ENCODE results near the gene HTRA1. TPM values are rescaled to one million over a fixed set of nuclear protein-coding genes. Genes with fewer than 3 reads are reported as not detected.

HTRA1 gene
- total RNA-seq, 2 experiments from 2014 or later: not detected

DNA sequence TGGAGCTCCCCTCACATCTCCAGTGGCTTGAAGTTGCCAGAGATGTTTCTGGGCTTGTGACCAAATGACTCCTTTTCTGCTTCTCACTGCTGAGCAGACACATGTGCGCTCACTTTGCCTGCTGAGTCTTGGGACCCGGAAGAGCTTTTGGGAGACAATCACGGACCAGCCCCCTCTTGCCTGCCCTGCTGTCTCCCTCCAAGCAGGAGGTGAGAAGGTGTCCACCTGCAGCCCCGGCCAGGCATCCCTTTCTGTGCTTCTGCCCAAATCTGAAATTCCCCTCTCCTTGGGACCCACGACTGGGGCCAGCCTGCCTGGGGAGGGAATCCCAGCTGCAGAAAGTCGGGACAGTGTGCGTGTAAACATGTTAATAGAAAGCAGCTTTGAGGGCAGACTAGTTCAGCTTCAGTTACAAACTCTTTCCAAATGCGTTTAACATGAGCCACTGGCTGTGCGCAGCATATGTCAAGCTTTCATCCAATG, 31.7 kb downstream of the HTRA1 start:
- H3K9me3 Mint-ChIP-seq: no peaks in the 10 kb centered on the region
- peaks cover 5% of the 10 kb centered on the region for H3K27me3 Mint-ChIP-seq
- ChIA-PET POLR2A (no interaction called here), CTCF (interaction anchor here (3.9 kb wide), 1 partner anchor 72 kb away, joined by 15 read pairs; no protein-coding TSS in a partner anchor)
- H3K4me3 Mint-ChIP-seq: no peak overlapping the region
- no peak overlapping the region for H3K27ac Mint-ChIP-seq
- no peaks in the 10 kb centered on the region for H3K36me3 Mint-ChIP-seq
- peaks cover 41% of the 10 kb centered on the region for H3K4me1 Mint-ChIP-seq (ENCODE audit: low read depth)
- DNase-seq: no peak
- intact Hi-C loops (cut with micrococcal nuclease): loop anchor here (2.0 to 5.0 kb wide), 3 partner anchors 16 to 106 kb away; no protein-coding TSS in a partner anchor

- H3K9me3 Mint-ChIP-seq: no peaks in the 10 kb centered on the region
- DNase-seq: no peak
- no peak overlapping the region for H3K4me3 Mint-ChIP-seq
- intact Hi-C loops (cut with micrococcal nuclease): loop anchor here (2.0 to 5.0 kb wide), 3 partner anchors 15 to 106 kb away; no protein-coding TSS in a partner anchor
- no peak overlapping the region for H3K27ac Mint-ChIP-seq
- ChIA-PET CTCF (interaction anchor here (3.9 kb wide), 1 partner anchor 72 kb away, joined by 15 read pairs; no protein-coding TSS in a partner anchor), POLR2A (no interaction called here)
- no peaks in the 10 kb centered on the region for H3K36me3 Mint-ChIP-seq
- peaks cover 41% of the 10 kb centered on the region for H3K4me1 Mint-ChIP-seq (ENCODE audit: low read depth)
- H3K27me3 Mint-ChIP-seq: peaks cover 5% of the 10 kb centered on the region
Measured at GRCh38 chr10:122493761-122494160, 32.4 kb downstream of the HTRA1 start.

GRCh38 chr10:122494173-122494820, 32.9 kb downstream of the HTRA1 start:
- Mint-ChIP-seq H3K4me1 (ENCODE audit: low read depth) (peaks cover 41% of the 10 kb centered on the region), H3K36me3 (no peaks in the 10 kb centered on the region), H3K27ac (no peak overlapping the region), H3K27me3 (peaks cover 5% of the 10 kb centered on the region), H3K9me3 (no peaks in the 10 kb centered on the region), H3K4me3 (no peak overlapping the region)
- intact Hi-C loops (cut with micrococcal nuclease): loop anchor here (5.0 kb wide), 2 partner anchors 48 to 107 kb away; no protein-coding TSS in a partner anchor
- ChIA-PET POLR2A (no interaction called here), CTCF (interaction anchor here (3.9 kb wide), 1 partner anchor 71 kb away, joined by 15 read pairs; no protein-coding TSS in a partner anchor)
- DNase-seq: no peak

- no peak for DNase-seq
- no peak overlapping the region for H3K27ac Mint-ChIP-seq
- H3K36me3 Mint-ChIP-seq: no peaks in the 10 kb centered on the region
- CTCF ChIA-PET: interaction anchor here (3.9 kb wide), 1 partner anchor 71 kb away, joined by 15 read pairs; no protein-coding TSS in a partner anchor
- POLR2A ChIA-PET: no interaction called here
- intact Hi-C loops (cut with micrococcal nuclease): loop anchor here (5.0 kb wide), 2 partner anchors 47 to 108 kb away; no protein-coding TSS in a partner anchor
- peaks cover 41% of the 10 kb centered on the region for H3K4me1 Mint-ChIP-seq (ENCODE audit: low read depth)
- no peak overlapping the region for H3K4me3 Mint-ChIP-seq
- H3K9me3 Mint-ChIP-seq: no peaks in the 10 kb centered on the region
- peaks cover 4% of the 10 kb centered on the region for H3K27me3 Mint-ChIP-seq
Measured at GRCh38 chr10:122494833-122495232, 33.5 kb downstream of the HTRA1 start.

GRCh38 chr10:122495406-122496340, 34.3 kb downstream of the HTRA1 start:
- H3K4me3 Mint-ChIP-seq: no peak overlapping the region
- no peaks in the 10 kb centered on the region for H3K36me3 Mint-ChIP-seq
- CTCF ChIA-PET: interaction anchor here (1.4 to 3.9 kb wide), 2 partner anchors 13 to 70 kb away, joined by 4 to 15 read pairs; no protein-coding TSS in a partner anchor
- POLR2A ChIA-PET: no interaction called here
- no peak overlapping the region for H3K27ac Mint-ChIP-seq
- peak; percentile 26 for DNase-seq
- H3K4me1 Mint-ChIP-seq (ENCODE audit: low read depth): peaks cover 34% of the 10 kb centered on the region
- H3K27me3 Mint-ChIP-seq: peaks cover under 1% of the 10 kb centered on the region
- intact Hi-C loops (cut with micrococcal nuclease): no loop called here
- H3K9me3 Mint-ChIP-seq: no peaks in the 10 kb centered on the region

DNA sequence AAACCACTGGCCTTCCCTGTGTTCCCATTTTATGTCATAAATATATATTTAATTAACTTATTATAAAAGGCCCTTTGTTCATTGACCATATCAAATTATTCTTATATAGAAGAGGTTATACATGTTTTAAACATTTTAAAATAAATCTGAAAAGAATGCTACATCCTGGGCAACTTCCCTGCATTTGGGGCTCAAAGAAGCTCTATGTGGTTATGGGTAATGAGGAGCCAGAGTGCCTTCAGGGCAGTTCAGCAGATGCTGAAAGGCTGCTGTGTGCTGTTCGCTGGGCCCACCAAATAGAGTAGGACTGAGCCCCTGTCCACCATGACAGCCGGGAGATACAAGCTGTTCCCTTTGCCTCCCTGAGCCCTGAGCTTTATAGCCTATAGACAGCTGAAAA, 35.9 kb downstream of the HTRA1 start:
- POLR2A ChIA-PET: no interaction called here

GRCh38 chr10:122498521-122498920, 37.2 kb downstream of the HTRA1 start:
- no peak overlapping the region for H3K4me3 Mint-ChIP-seq
- H3K27ac Mint-ChIP-seq: no peak overlapping the region
- peaks cover 15% of the 10 kb centered on the region for H3K4me1 Mint-ChIP-seq (ENCODE audit: low read depth)
- no peaks in the 10 kb centered on the region for H3K9me3 Mint-ChIP-seq
- ChIA-PET CTCF (interaction anchor here (0.7 to 1.3 kb wide), 2 partner anchors 65 to 67 kb away, joined by 3 to 4 read pairs; no protein-coding TSS in a partner anchor), POLR2A (no interaction called here)
- H3K36me3 Mint-ChIP-seq: no peaks in the 10 kb centered on the region
- intact Hi-C loops (cut with micrococcal nuclease): no loop called here
- no peak for DNase-seq
- no peaks in the 10 kb centered on the region for H3K27me3 Mint-ChIP-seq

More for the DNA sequence above, 35.9 kb downstream of the HTRA1 start:
- intact Hi-C loops (cut with micrococcal nuclease): no loop called here
- Mint-ChIP-seq H3K36me3 (no peaks in the 10 kb centered on the region), H3K4me3 (no peak overlapping the region), H3K27ac (no peak overlapping the region), H3K4me1 (ENCODE audit: low read depth) (peaks cover 18% of the 10 kb centered on the region), H3K9me3 (no peaks in the 10 kb centered on the region), H3K27me3 (no peaks in the 10 kb centered on the region)
- CTCF ChIA-PET: no interaction called here
- DNase-seq: no peak

- ChIA-PET POLR2A (no interaction called here), CTCF (interaction anchor here (0.7 to 1.3 kb wide), 3 partner anchors 60 to 66 kb away, joined by 3 to 4 read pairs (median 4); no protein-coding TSS in a partner anchor)
- intact Hi-C loops (cut with micrococcal nuclease): no loop called here
Measured at GRCh38 chr10:122499012-122499411, 37.7 kb downstream of the HTRA1 start.

GRCh38 chr10:122499491-122499941, 38.2 kb downstream of the HTRA1 start:
- CTCF ChIA-PET: interaction anchor here (0.8 to 1.3 kb wide), 2 partner anchors 60 to 66 kb away, joined by 4 read pairs; no protein-coding TSS in a partner anchor
- Mint-ChIP-seq H3K4me1 (ENCODE audit: low read depth) (peaks cover 15% of the 10 kb centered on the region), H3K27ac (no peak overlapping the region), H3K36me3 (no peaks in the 10 kb centered on the region), H3K27me3 (no peaks in the 10 kb centered on the region), H3K4me3 (no peak overlapping the region), H3K9me3 (no peaks in the 10 kb centered on the region)
- intact Hi-C loops (cut with micrococcal nuclease): no loop called here
- no peak for DNase-seq
- POLR2A ChIA-PET: no interaction called here

More at GRCh38 chr10:122499012-122499411, 37.7 kb downstream of the HTRA1 start:
- Mint-ChIP-seq H3K27ac (no peak overlapping the region), H3K9me3 (no peaks in the 10 kb centered on the region), H3K36me3 (no peaks in the 10 kb centered on the region), H3K4me3 (no peak overlapping the region), H3K4me1 (ENCODE audit: low read depth) (peaks cover 15% of the 10 kb centered on the region), H3K27me3 (no peaks in the 10 kb centered on the region)
- DNase-seq: no peak

DNA sequence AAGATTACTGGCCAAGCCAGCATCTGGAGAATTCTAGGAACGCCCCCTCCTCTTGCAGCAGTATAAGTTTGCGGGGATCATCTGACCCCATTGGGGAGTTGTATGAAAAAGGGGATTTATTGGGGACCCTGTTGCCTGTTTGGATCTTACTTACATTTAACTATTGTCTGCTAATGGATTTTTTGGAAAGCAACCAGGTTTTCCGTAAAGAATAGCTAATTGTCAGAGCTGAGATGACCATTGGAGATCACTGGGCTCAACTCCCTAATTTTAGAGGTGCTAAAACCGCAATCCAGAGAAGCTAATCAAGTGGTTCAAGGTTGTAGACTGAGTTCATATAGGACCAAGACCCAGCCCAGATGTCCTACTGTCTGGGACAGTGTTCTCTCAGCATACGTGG, 38.8 kb downstream of the HTRA1 start:
- Mint-ChIP-seq H3K4me3 (no peak overlapping the region), H3K9me3 (no peaks in the 10 kb centered on the region), H3K27ac (no peak overlapping the region), H3K36me3 (no peaks in the 10 kb centered on the region), H3K4me1 (ENCODE audit: low read depth) (peaks cover 15% of the 10 kb centered on the region), H3K27me3 (no peaks in the 10 kb centered on the region)
- ChIA-PET CTCF (no interaction called here), POLR2A (no interaction called here)
- intact Hi-C loops (cut with micrococcal nuclease): no loop called here
- DNase-seq: no peak

- no peak for DNase-seq
- Mint-ChIP-seq H3K36me3 (no peaks in the 10 kb centered on the region), H3K4me3 (no peak overlapping the region), H3K9me3 (no peaks in the 10 kb centered on the region), H3K27ac (no peak overlapping the region), H3K27me3 (no peaks in the 10 kb centered on the region), H3K4me1 (ENCODE audit: low read depth) (peaks cover 12% of the 10 kb centered on the region)
- ChIA-PET POLR2A (no interaction called here), CTCF (no interaction called here)
- intact Hi-C loops (cut with micrococcal nuclease): no loop called here
Measured at GRCh38 chr10:122500726-122501125, 39.4 kb downstream of the HTRA1 start.

GRCh38 chr10:122503012-122503411, 41.7 kb downstream of the HTRA1 start:
- H3K4me3 Mint-ChIP-seq: no peak overlapping the region
- H3K9me3 Mint-ChIP-seq: no peaks in the 10 kb centered on the region
- DNase-seq: no peak
- no peaks in the 10 kb centered on the region for H3K36me3 Mint-ChIP-seq
- H3K27ac Mint-ChIP-seq: no peak overlapping the region
- H3K4me1 Mint-ChIP-seq (ENCODE audit: low read depth): no peaks in the 10 kb centered on the region
- no peaks in the 10 kb centered on the region for H3K27me3 Mint-ChIP-seq
- POLR2A ChIA-PET: no interaction called here
- CTCF ChIA-PET: interaction anchor here (0.8 kb wide), 1 partner anchor 62 kb away, joined by 5 read pairs; no protein-coding TSS in a partner anchor
- intact Hi-C loops (cut with micrococcal nuclease): no loop called here
